ENCODE results near the gene INSRR.

Gene INSRR

DNA sequence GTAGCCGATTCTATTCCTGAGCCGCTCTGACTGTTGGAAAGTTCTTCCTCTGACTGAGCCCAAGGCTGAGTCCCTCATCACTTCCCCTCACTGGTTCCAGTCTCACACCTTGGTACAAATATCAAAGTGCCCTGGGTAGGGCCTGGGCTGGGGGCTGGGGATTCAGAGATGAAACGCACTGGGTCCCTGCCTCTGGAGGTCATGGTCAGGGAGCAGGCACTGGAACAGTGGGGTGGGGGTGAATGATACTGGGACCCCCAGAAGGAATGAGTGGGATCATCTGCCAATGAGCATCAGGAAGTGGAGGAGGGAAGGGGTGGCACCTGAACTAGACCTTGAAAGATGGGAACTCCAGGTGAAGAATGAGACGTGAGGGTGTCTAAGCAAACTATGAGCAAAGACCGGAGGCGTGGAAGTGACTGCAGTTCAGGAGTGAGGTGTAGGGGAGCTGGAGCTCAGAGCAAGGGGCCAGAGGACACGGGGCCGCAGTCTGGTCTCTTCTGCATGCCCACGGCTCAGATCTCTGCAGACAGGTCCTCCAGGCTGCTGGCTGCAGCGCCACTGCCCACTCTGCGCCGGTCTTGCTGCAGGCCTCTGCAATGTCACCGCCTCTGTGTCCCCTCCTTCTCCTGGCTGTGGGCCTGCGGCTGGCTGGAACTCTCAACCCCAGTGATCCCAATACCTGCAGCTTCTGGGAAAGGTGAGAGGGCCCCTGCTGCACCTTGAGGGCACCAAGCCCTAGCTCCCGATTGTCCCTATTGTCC is 44.6 kb upstream of the INSRR start:
- TF ChIP-seq, protein P1, sequence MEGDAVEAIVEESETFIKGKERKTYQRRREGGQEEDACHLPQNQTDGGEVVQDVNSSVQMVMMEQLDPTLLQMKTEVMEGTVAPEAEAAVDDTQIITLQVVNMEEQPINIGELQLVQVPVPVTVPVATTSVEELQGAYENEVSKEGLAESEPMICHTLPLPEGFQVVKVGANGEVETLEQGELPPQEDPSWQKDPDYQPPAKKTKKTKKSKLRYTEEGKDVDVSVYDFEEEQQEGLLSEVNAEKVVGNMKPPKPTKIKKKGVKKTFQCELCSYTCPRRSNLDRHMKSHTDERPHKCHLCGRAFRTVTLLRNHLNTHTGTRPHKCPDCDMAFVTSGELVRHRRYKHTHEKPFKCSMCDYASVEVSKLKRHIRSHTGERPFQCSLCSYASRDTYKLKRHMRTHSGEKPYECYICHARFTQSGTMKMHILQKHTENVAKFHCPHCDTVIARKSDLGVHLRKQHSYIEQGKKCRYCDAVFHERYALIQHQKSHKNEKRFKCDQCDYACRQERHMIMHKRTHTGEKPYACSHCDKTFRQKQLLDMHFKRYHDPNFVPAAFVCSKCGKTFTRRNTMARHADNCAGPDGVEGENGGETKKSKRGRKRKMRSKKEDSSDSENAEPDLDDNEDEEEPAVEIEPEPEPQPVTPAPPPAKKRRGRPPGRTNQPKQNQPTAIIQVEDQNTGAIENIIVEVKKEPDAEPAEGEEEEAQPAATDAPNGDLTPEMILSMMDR (IDR thresholded peaks at IDR 0.05; ENCODE audit: borderline replicate concordance, control extremely low read depth, extremely low read depth, insufficient read depth, missing control alignments): no peak
- in situ Hi-C loops (cut with MboI; ENCODE audit: low sequenced_read_pairs, unreplicated experiment): no loop called here
- no peak for DNase-seq (ENCODE audit: low spot score)

DNA sequence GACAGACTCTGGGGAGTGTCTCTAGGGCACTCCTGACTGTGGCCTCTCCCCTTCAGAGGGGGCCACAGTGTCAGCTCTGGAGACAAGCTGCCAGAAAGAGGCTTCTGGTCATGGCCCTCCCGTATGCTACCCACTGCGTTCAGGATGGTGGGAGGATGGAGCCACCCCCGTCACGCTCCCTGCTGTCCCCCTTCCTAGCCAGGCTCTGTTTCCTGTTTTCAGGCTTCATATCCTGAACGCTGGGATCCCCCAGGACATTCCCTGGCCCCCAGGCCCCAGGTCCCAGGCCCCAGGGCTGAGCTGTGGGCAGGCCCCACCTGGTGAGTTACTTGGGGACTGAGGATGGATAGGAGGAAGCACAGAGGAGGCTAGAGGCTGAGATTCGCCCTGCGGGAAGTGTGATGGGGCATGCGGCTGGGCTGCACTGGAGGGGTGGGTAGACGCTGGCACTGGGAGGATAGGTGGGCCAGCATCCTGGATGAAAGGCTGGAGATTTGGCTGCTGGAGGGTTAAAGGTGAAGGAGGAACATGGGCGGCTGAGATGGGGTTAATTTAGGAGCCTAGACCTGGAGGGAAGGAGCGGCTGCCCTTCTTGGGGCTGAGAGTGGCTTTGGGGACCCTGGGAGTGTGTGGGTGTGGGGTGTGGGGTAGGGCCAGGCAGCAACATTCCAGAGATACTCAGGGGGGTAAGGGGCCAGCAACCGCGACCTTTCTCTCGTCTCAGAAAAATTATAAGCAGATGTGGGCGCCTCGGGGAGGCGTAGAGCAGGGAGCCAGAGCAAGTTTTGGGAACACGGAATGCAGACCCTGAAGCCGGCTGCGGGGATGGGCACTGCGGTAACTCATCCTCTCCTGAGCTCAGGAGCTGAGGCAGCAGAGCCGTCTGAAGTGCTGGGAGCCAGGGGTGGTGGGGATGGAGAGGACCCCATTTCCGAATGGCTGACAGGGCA is 43.3 kb upstream of the INSRR start:
- no peak for DNase-seq (ENCODE audit: low spot score)
- TF ChIP-seq, protein P1 (IDR thresholded peaks at IDR 0.05; ENCODE audit: borderline replicate concordance, control extremely low read depth, extremely low read depth, insufficient read depth, missing control alignments): no peak
- in situ Hi-C loops (cut with MboI; ENCODE audit: low sequenced_read_pairs, unreplicated experiment): no loop called here

DNA sequence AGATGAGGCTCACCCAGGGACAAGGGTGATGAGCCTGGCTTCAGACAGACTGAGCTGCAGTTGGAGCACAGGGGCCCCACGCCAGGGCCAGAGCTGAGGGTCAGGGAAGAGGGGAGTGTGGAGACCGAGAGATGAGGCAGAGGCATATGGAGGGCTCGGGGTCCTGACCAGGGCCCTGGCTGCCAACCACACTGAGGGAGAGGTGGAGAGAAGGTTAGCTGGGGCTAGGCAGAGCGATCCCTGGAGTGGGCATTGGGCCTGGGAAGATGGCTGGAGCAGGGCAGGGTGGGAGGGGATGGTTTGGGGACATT is 42.6 kb upstream of the INSRR start:
- in situ Hi-C loops (cut with MboI; ENCODE audit: low sequenced_read_pairs, unreplicated experiment): no loop called here
- TF ChIP-seq, protein P1 (IDR thresholded peaks at IDR 0.05; ENCODE audit: borderline replicate concordance, control extremely low read depth, extremely low read depth, insufficient read depth, missing control alignments): no peak
- no peak for DNase-seq (ENCODE audit: low spot score)

DNA sequence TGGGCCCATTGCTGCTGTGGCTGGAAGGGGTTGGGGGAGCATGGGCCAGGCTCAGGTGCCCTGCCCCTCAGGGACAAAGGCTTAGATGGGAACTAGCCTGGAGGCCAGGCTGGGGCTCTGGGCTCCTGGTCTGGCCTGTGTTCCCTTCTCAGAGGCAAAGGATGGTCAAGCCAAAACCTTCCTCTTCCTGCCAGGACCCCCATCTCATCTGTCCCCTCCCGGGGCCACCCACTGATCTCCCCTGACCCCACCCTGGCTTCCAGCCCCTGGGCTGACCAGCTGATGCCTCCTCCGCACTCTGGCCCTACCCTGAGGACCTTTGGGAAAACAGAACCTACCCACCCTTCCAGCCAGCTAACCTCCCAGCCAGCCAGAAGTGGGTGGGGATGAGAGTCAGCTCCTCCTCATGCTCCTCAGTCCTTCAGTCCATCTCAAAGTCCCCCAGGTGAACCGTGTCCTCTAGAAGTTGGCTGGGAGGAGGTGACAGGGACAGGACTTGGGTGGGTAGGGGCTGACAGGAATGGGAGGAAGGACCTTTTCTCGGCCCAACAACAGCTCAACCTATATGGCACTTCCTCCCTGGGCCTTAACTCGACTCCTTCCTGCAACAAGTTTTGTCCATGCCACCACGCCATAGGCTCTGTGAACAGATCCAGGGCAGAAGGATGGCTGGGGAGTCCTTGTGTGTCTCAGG is 42.1 kb upstream of the INSRR start:
- no peak for DNase-seq (ENCODE audit: low spot score)
- in situ Hi-C loops (cut with MboI; ENCODE audit: low sequenced_read_pairs, unreplicated experiment): no loop called here
- TF ChIP-seq, protein P1 (IDR thresholded peaks at IDR 0.05; ENCODE audit: borderline replicate concordance, control extremely low read depth, extremely low read depth, insufficient read depth, missing control alignments): no peak

DNA sequence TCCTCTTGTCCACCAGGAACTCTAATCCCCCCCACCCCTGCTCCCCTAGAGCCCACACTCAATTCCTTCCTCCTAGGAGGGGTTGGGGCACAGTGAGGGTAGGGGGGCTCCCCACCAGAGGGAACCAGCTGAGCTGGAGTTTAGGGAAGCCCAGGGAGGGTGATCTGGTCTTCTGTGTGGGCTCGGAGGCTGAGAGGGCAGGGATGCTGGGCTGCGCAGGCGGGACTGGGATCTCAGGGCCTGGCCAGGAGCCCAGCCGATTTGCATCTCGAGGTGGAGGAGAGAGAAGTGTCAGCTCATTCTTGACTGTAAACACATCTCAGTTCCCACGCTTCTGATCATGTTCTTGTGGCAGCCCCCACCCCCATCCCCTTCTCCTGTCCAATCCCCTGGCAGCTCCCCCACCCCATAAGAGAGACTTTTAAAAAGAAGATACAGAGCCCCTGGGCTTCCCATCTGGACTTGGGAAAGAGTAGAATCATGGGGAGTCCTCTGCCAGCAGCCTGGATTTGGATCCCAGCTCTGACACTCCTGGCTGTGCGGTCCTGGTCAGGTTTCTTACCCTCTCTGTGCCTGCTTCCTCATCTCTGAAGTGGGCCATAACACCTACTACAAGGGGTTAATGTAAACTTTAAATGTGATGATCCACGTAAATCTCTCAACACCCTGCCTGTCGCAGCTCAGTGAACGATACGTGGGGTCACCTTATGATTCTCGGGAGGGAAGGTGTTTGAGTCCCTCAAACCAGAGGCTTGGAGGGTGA is 41.2 kb upstream of the INSRR start:
- TF ChIP-seq, protein P1 (IDR thresholded peaks at IDR 0.05; ENCODE audit: borderline replicate concordance, control extremely low read depth, extremely low read depth, insufficient read depth, missing control alignments): no peak
- in situ Hi-C loops (cut with MboI; ENCODE audit: low sequenced_read_pairs, unreplicated experiment): no loop called here
- no peak for DNase-seq (ENCODE audit: low spot score)

Measured in GM13976 (cell line).